ENCODE data around the gene VWA1. TPM values are rescaled to one million over a fixed set of nuclear protein-coding genes. Genes with fewer than 3 reads are reported as not detected.

VWA1 gene
- polyA plus RNA-seq, 1 of the 3 experiments (the other 2 are of a cell fraction), result 7.4 TPM

DNA sequence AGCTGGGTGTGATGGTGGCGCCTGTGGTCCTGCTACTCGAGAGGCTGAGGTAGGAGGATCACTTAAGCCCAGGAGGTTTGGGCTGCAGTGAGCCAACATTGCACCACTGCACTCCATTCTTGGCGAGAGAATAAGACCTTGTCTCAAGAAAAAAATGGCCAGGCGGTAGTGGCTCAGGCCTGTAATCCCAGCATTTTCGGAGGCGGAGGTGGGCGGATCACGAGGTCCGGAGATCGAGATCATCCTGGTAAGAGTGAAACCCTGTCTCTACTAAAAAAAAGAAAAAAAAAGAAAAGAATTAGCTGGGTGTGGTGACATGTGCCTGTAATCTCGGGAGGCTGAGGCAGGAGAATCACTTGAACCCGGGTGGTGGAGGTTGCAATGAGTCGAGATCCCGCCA is 47.4 kb downstream of the VWA1 start:
- Histone ChIP-seq H3K9me3 (no peaks in the 10 kb centered on the region), H3K4me1 (ENCODE audit: control insufficient read depth in 1 of 2, insufficient read depth in 2 of 2, low read depth in 1 of 2, low read length in 1 of 2) (no peaks in the 10 kb centered on the region), H3K4me3 (ENCODE audit: low read depth in 2 of 2, low read length in 1 of 2) (no peak overlapping the region), H3K79me2 (ENCODE audit: insufficient read depth) (peaks cover 17% of the 10 kb centered on the region; the same call in 1 of the 2 replicates), H3K27ac (ENCODE audit: low read depth in 2 of 2, low read length in 1 of 2) (no peak overlapping the region), H3K4me2 (no peak overlapping the region), H3K36me3 (replicated peaks in 1 of 2; ENCODE audit: control insufficient read depth in 1 of 2, insufficient read depth in 2 of 2, low read length in 1 of 2) (peaks cover 3 to 26% of the 10 kb centered on the region in 2 experiments), H4K20me1 (ENCODE audit: insufficient read depth) (no peaks in the 10 kb centered on the region), H3K9me2 (no peaks in the 10 kb centered on the region), H3F3A (replicated peaks; ENCODE audit: insufficient read depth) (no peaks in the 10 kb centered on the region), H3K9ac (no peak overlapping the region), H3K27me3 (ENCODE audit: insufficient read depth) (no peaks in the 10 kb centered on the region), H2AFZ (ENCODE audit: low read depth) (no peak overlapping the region)
- CTCF ChIA-PET, result no interaction called here
- 94% methylated on average over 14 of the region's 14 CpGs for WGBS (ENCODE audit: low lambda C conversion rate)
- DNase-seq, result no peak
- POLR2A ChIA-PET, result no interaction called here
- no peak for TF ChIP-seq TEAD4 (IDR thresholded peaks at IDR 0.05; ENCODE audit: borderline replicate concordance, insufficient read depth)
- no peak for TF ChIP-seq JUND (IDR thresholded peaks at IDR 0.05)

DNA sequence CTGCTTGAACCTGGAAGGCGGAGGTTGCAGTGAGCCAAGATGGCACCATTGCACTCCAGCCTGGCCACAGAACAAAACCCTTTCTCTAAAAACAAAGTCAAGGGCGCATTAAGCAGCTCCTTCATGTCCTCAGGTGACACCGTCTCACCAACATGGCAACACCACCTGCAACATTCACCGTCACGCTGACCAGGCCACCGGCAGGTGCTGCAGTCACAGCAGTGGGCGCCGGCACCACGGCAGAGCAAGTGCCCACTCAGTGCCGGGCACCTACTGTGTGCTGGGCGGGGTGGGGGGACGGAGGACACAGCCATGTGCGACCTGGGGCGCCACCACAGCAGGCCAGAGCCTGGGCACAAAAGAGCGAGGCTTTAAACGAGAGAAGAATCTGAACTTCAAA is 48.2 kb downstream of the VWA1 start:
- TF ChIP-seq RFX5 (IDR thresholded peaks at IDR 0.05; ENCODE audit: low read length), result no peak
- TF ChIP-seq, protein P1, sequence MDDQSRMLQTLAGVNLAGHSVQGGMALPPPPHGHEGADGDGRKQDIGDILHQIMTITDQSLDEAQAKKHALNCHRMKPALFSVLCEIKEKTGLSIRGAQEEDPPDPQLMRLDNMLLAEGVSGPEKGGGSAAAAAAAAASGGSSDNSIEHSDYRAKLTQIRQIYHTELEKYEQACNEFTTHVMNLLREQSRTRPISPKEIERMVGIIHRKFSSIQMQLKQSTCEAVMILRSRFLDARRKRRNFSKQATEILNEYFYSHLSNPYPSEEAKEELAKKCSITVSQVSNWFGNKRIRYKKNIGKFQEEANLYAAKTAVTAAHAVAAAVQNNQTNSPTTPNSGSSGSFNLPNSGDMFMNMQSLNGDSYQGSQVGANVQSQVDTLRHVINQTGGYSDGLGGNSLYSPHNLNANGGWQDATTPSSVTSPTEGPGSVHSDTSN (IDR thresholded peaks at IDR 0.05), result no peak
- TF ChIP-seq ELF1 (IDR thresholded peaks at IDR 0.05), result no peak
- TF ChIP-seq TAF1 (IDR thresholded peaks at IDR 0.05; ENCODE audit: borderline replicate concordance, low read depth, low read length), result no peak
- no peak for TF ChIP-seq MXI1 (IDR thresholded peaks at IDR 0.05; ENCODE audit: low read depth, low read length)
- TF ChIP-seq EZH2phosphoT487 (IDR thresholded peaks at IDR 0.05; ENCODE audit: borderline replicate concordance, low read depth), result no peak
- TF ChIP-seq, protein P2, sequence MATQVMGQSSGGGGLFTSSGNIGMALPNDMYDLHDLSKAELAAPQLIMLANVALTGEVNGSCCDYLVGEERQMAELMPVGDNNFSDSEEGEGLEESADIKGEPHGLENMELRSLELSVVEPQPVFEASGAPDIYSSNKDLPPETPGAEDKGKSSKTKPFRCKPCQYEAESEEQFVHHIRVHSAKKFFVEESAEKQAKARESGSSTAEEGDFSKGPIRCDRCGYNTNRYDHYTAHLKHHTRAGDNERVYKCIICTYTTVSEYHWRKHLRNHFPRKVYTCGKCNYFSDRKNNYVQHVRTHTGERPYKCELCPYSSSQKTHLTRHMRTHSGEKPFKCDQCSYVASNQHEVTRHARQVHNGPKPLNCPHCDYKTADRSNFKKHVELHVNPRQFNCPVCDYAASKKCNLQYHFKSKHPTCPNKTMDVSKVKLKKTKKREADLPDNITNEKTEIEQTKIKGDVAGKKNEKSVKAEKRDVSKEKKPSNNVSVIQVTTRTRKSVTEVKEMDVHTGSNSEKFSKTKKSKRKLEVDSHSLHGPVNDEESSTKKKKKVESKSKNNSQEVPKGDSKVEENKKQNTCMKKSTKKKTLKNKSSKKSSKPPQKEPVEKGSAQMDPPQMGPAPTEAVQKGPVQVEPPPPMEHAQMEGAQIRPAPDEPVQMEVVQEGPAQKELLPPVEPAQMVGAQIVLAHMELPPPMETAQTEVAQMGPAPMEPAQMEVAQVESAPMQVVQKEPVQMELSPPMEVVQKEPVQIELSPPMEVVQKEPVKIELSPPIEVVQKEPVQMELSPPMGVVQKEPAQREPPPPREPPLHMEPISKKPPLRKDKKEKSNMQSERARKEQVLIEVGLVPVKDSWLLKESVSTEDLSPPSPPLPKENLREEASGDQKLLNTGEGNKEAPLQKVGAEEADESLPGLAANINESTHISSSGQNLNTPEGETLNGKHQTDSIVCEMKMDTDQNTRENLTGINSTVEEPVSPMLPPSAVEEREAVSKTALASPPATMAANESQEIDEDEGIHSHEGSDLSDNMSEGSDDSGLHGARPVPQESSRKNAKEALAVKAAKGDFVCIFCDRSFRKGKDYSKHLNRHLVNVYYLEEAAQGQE (IDR thresholded peaks at IDR 0.05; ENCODE audit: low read depth, low read length), result no peak
- TF ChIP-seq, protein P3, sequence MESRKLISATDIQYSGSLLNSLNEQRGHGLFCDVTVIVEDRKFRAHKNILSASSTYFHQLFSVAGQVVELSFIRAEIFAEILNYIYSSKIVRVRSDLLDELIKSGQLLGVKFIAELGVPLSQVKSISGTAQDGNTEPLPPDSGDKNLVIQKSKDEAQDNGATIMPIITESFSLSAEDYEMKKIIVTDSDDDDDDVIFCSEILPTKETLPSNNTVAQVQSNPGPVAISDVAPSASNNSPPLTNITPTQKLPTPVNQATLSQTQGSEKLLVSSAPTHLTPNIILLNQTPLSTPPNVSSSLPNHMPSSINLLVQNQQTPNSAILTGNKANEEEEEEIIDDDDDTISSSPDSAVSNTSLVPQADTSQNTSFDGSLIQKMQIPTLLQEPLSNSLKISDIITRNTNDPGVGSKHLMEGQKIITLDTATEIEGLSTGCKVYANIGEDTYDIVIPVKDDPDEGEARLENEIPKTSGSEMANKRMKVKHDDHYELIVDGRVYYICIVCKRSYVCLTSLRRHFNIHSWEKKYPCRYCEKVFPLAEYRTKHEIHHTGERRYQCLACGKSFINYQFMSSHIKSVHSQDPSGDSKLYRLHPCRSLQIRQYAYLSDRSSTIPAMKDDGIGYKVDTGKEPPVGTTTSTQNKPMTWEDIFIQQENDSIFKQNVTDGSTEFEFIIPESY (IDR thresholded peaks at IDR 0.05; ENCODE audit: borderline replicate concordance, low read depth), result no peak
- TF ChIP-seq NRF1 (IDR thresholded peaks at IDR 0.05; ENCODE audit: low read depth, low read length), result no peak
- TF ChIP-seq, protein P4, sequence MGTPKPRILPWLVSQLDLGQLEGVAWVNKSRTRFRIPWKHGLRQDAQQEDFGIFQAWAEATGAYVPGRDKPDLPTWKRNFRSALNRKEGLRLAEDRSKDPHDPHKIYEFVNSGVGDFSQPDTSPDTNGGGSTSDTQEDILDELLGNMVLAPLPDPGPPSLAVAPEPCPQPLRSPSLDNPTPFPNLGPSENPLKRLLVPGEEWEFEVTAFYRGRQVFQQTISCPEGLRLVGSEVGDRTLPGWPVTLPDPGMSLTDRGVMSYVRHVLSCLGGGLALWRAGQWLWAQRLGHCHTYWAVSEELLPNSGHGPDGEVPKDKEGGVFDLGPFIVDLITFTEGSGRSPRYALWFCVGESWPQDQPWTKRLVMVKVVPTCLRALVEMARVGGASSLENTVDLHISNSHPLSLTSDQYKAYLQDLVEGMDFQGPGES (IDR thresholded peaks at IDR 0.05; ENCODE audit: low read depth, low read length), result no peak
- no peak for TF ChIP-seq RCOR1 (IDR thresholded peaks at IDR 0.05; ENCODE audit: low read length)
- TF ChIP-seq CHD2 (IDR thresholded peaks at IDR 0.05; ENCODE audit: low read length, partially characterized antibody), result no peak
- TF ChIP-seq, protein P5, sequence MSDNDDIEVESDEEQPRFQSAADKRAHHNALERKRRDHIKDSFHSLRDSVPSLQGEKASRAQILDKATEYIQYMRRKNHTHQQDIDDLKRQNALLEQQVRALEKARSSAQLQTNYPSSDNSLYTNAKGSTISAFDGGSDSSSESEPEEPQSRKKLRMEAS (IDR thresholded peaks at IDR 0.05; ENCODE audit: low read depth), result no peak
- no peak for TF ChIP-seq FOXM1 (IDR thresholded peaks at IDR 0.05; ENCODE audit: low read depth)
- TF ChIP-seq, protein P6, sequence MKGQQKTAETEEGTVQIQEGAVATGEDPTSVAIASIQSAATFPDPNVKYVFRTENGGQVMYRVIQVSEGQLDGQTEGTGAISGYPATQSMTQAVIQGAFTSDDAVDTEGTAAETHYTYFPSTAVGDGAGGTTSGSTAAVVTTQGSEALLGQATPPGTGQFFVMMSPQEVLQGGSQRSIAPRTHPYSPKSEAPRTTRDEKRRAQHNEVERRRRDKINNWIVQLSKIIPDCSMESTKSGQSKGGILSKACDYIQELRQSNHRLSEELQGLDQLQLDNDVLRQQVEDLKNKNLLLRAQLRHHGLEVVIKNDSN (IDR thresholded peaks at IDR 0.05; ENCODE audit: borderline replicate concordance, low read depth), result no peak
- TF ChIP-seq TEAD4 (IDR thresholded peaks at IDR 0.05; ENCODE audit: borderline replicate concordance, insufficient read depth), result no peak
- no peak for TF ChIP-seq YY1 (IDR thresholded peaks at IDR 0.05; ENCODE audit: low read depth)
- ChIA-PET POLR2A (interaction anchor here (0.6 kb wide), 1 partner anchor 72 kb away, joined by 3 read pairs; no protein-coding TSS in a partner anchor), CTCF (interaction anchor here (1.2 kb wide), 1 partner anchor 22 kb away, joined by 3 read pairs; no protein-coding TSS in a partner anchor)
- H3K79me2 ChIP-seq (ENCODE audit: insufficient read depth), result peaks cover 11% of the 10 kb centered on the region; the same call in 1 of the 2 replicates
- H3F3A ChIP-seq (replicated peaks; ENCODE audit: insufficient read depth), result no peaks in the 10 kb centered on the region
- H2AFZ ChIP-seq (ENCODE audit: low read depth), result no peak overlapping the region
- no peak overlapping the region for H3K4me3 ChIP-seq (ENCODE audit: low read depth in 2 of 2, low read length in 1 of 2)
- H3K9ac ChIP-seq, result no peak overlapping the region
- H3K4me1 ChIP-seq (ENCODE audit: control insufficient read depth in 1 of 2, insufficient read depth in 2 of 2, low read depth in 1 of 2, low read length in 1 of 2), result no peaks in the 10 kb centered on the region
- H3K4me2 ChIP-seq, result no peak overlapping the region
- WGBS (ENCODE audit: low lambda C conversion rate), result 94% methylated on average over 9 of the region's 16 CpGs
- peaks cover 3 to 21% of the 10 kb centered on the region in 2 experiments for H3K36me3 ChIP-seq (replicated peaks in 1 of 2; ENCODE audit: control insufficient read depth in 1 of 2, insufficient read depth in 2 of 2, low read length in 1 of 2)
- H3K27ac ChIP-seq (ENCODE audit: low read depth in 2 of 2, low read length in 1 of 2), result no peak overlapping the region
- H3K27me3 ChIP-seq (ENCODE audit: insufficient read depth), result no peaks in the 10 kb centered on the region
- H3K9me3 ChIP-seq, result no peaks in the 10 kb centered on the region
- H3K9me2 ChIP-seq, result no peaks in the 10 kb centered on the region
- no peaks in the 10 kb centered on the region for H4K20me1 ChIP-seq (ENCODE audit: insufficient read depth)
- no peak for DNase-seq
